Trophoblast cell (in vitro differentiated cells and primary cell): ENCODE data around the gene CDPF1.

Experiments
- DNase-seq, 2 donors: peaks; one replicate each; pipeline ENCODE4 v3.0.0-alpha.2; 2016
- H2AFZ ChIP-seq: 2 replicates; pipeline ENCODE4 v1.6.1; 2013; ENCODE audit warnings: low read length, moderate library complexity, mild to moderate bottlenecking; ENCODE audit not compliant: insufficient read depth, poor library complexity
- H2AK5ac ChIP-seq: 2 replicates; pipeline ENCODE4 v1.6.1; 2013; ENCODE audit warnings: mild to moderate bottlenecking, low read length
- H2BK120ac ChIP-seq: 2 replicates; pipeline ENCODE4 v1.6.1; 2013; ENCODE audit warnings: low read length, mild to moderate bottlenecking, moderate library complexity; ENCODE audit not compliant: insufficient read depth, poor library complexity
- H2BK12ac ChIP-seq: 2 replicates; pipeline ENCODE4 v1.6.1; 2013; ENCODE audit warnings: mild to moderate bottlenecking, low read length, moderate library complexity
- H2BK5ac ChIP-seq: 2 replicates; pipeline ENCODE4 v1.6.1; 2013; ENCODE audit warnings: low read length, low read depth, moderate library complexity, mild to moderate bottlenecking; ENCODE audit not compliant: poor library complexity
- H3K14ac ChIP-seq: 2 replicates; pipeline ENCODE4 v1.6.1; 2013; ENCODE audit warnings: mild to moderate bottlenecking, low read length
- H3K18ac ChIP-seq: 2 replicates; pipeline ENCODE4 v1.6.1; 2013; ENCODE audit warnings: mild to moderate bottlenecking, low read length
- H3K23ac ChIP-seq: 2 replicates; pipeline ENCODE4 v1.6.1; 2013; ENCODE audit warnings: low read length
- H3K27ac ChIP-seq: 2 replicates; pipeline ENCODE4 v1.5.1; 2013; ENCODE audit warnings: low read depth, mild to moderate bottlenecking, inconsistent platforms, low read length, moderate library complexity
- H3K27me3 ChIP-seq: 2 replicates; pipeline ENCODE4 v1.6.1; 2013; ENCODE audit warnings: inconsistent platforms, mild to moderate bottlenecking, low read length, moderate library complexity; ENCODE audit not compliant: insufficient read depth
- H3K36me3 ChIP-seq, 2 experiments: 1 replicate in 1 of 2; 2 replicates in 1 of 2; pipeline ENCODE4 v1.6.1; 2013; ENCODE audit warnings: low read length in 2 of 2, mild to moderate bottlenecking in 2 of 2, moderate library complexity in 1 of 2; ENCODE audit not compliant: insufficient read depth in 2 of 2, control insufficient read depth in 1 of 2
- H3K4ac ChIP-seq: 2 replicates; pipeline ENCODE4 v1.6.1; 2013; ENCODE audit warnings: low read depth, mild to moderate bottlenecking, low read length, moderate library complexity
- H3K4me1 ChIP-seq, 2 experiments: 1 replicate in 1 of 2; 2 replicates in 1 of 2; pipeline ENCODE4 v1.6.1; 2013; ENCODE audit warnings: low read length in 2 of 2, mild to moderate bottlenecking in 2 of 2, moderate library complexity in 1 of 2; ENCODE audit not compliant: insufficient read depth in 2 of 2, control insufficient read depth in 1 of 2
- H3K4me2 ChIP-seq: 2 replicates; pipeline ENCODE4 v1.6.1; 2013; ENCODE audit warnings: inconsistent platforms, mild to moderate bottlenecking, low read length, moderate library complexity
- H3K4me3 ChIP-seq: 2 replicates; pipeline ENCODE4 v1.5.1; 2013; ENCODE audit warnings: mild to moderate bottlenecking, low read depth, low read length, inconsistent platforms
- H3K79me1 ChIP-seq: one replicate; pipeline ENCODE4 v1.6.1; 2013; ENCODE audit warnings: low read length
- H3K79me2 ChIP-seq: 2 replicates; pipeline ENCODE4 v1.6.1; 2013; ENCODE audit warnings: low read length, mild to moderate bottlenecking; ENCODE audit not compliant: control insufficient read depth, insufficient read depth, poor library complexity
- H3K9ac ChIP-seq: 2 replicates; pipeline ENCODE4 v1.6.1; 2013; ENCODE audit warnings: mild to moderate bottlenecking, low read length
- H3K9me3 ChIP-seq: 2 replicates; pipeline ENCODE4 v1.6.1; 2013; ENCODE audit warnings: low read depth, mild to moderate bottlenecking, control low read depth, inconsistent platforms, low read length; ENCODE audit not compliant: insufficient read depth
- H4K12ac ChIP-seq: 2 replicates; pipeline ENCODE4 v1.6.1; 2013; ENCODE audit warnings: low read depth, mild to moderate bottlenecking, low read length, moderate library complexity
- H4K8ac ChIP-seq: 2 replicates; pipeline ENCODE4 v1.6.1; 2013; ENCODE audit warnings: low read depth, mild to moderate bottlenecking, low read length, moderate library complexity
- H4K91ac ChIP-seq: one replicate; pipeline ENCODE4 v1.6.1; 2013; ENCODE audit warnings: low read depth, mild to moderate bottlenecking, low read length, moderate library complexity
- WGBS: extraction: QIAGEN DNeasy Blood & Tissue Kit; methylation state at CpG from one replicate; pipeline ENCODE4 v1.1.7; 2013; ENCODE audit warnings: missing lambda C conversion rate; ENCODE audit not compliant: insufficient read length, insufficient coverage; ENCODE audit errors: extremely low coverage; 5-methylcytosine and 5-hydroxymethylcytosine counted together

The CDPF1 gene

GRCh38 chr22:46240907-46241306 is 9.2 kb downstream of the CDPF1 start:
- DNase-seq, result no peak
- H3K14ac ChIP-seq, result no peak overlapping the region
- H2AFZ ChIP-seq, result no peak overlapping the region
- no peak overlapping the region for H3K4ac ChIP-seq
- no peak overlapping the region for H2AK5ac ChIP-seq
- WGBS, result no CpG with 5 or more reads among the region's 7 CpGs
- no peaks in the 10 kb centered on the region for H3K79me1 ChIP-seq
- no peaks in the 10 kb centered on the region for H3K27me3 ChIP-seq
- H3K27ac ChIP-seq, result no peak overlapping the region
- no peak overlapping the region for H4K91ac ChIP-seq
- no peak overlapping the region for H4K8ac ChIP-seq
- H3K9ac ChIP-seq, result no peak overlapping the region
- H3K9me3 ChIP-seq, result no peaks in the 10 kb centered on the region
- peaks cover 4 to 5% of the 10 kb centered on the region in 2 experiments for H3K36me3 ChIP-seq
- no peak overlapping the region for H2BK5ac ChIP-seq
- H2BK12ac ChIP-seq, result no peak overlapping the region
- no peaks in the 10 kb centered on the region for H3K4me1 ChIP-seq
- no peak overlapping the region for H3K4me2 ChIP-seq
- H3K79me2 ChIP-seq, result no peaks in the 10 kb centered on the region
- H3K23ac ChIP-seq, result no peak overlapping the region
- no peak overlapping the region for H2BK120ac ChIP-seq
- no peak overlapping the region for H3K4me3 ChIP-seq
- no peak overlapping the region for H3K18ac ChIP-seq
- no peak overlapping the region for H4K12ac ChIP-seq

GRCh38 chr22:46240506-46240905 is 9.6 kb downstream of the CDPF1 start:
- H3K4me1 ChIP-seq, result no peaks in the 10 kb centered on the region
- H2BK120ac ChIP-seq, result no peak overlapping the region
- H3K36me3 ChIP-seq, result peaks cover 4 to 5% of the 10 kb centered on the region in 2 experiments
- no peak overlapping the region for H4K12ac ChIP-seq
- H2AFZ ChIP-seq, result no peak overlapping the region
- H2AK5ac ChIP-seq, result no peak overlapping the region
- H3K4me2 ChIP-seq, result no peak overlapping the region
- WGBS, result no CpG with 5 or more reads among the region's 6 CpGs
- no peak overlapping the region for H4K8ac ChIP-seq
- H3K14ac ChIP-seq, result no peak overlapping the region
- H3K79me2 ChIP-seq, result no peaks in the 10 kb centered on the region
- DNase-seq, result no peak
- H3K27ac ChIP-seq, result no peak overlapping the region
- no peak overlapping the region for H3K18ac ChIP-seq
- H3K79me1 ChIP-seq, result no peaks in the 10 kb centered on the region
- no peak overlapping the region for H2BK12ac ChIP-seq
- H4K91ac ChIP-seq, result no peak overlapping the region
- no peak overlapping the region for H3K9ac ChIP-seq
- H3K4ac ChIP-seq, result no peak overlapping the region
- no peak overlapping the region for H3K23ac ChIP-seq
- no peak overlapping the region for H2BK5ac ChIP-seq
- H3K9me3 ChIP-seq, result no peaks in the 10 kb centered on the region
- H3K4me3 ChIP-seq, result no peak overlapping the region
- no peaks in the 10 kb centered on the region for H3K27me3 ChIP-seq

- H4K12ac ChIP-seq, result no peak overlapping the region
- H3K4me1 ChIP-seq, result no peaks in the 10 kb centered on the region
- no peak overlapping the region for H2AFZ ChIP-seq
- H3K79me1 ChIP-seq, result no peaks in the 10 kb centered on the region
- no CpG with 5 or more reads among the region's 2 CpGs for WGBS
- peaks cover 5 to 6% of the 10 kb centered on the region in 2 experiments for H3K36me3 ChIP-seq
- H2AK5ac ChIP-seq, result no peak overlapping the region
- no peak overlapping the region for H3K18ac ChIP-seq
- H3K23ac ChIP-seq, result no peak overlapping the region
- no peak overlapping the region for H2BK5ac ChIP-seq
- no peak overlapping the region for H3K9ac ChIP-seq
- no peak overlapping the region for H3K27ac ChIP-seq
- no peak overlapping the region for H2BK120ac ChIP-seq
- H3K4me2 ChIP-seq, result no peak overlapping the region
- H2BK12ac ChIP-seq, result no peak overlapping the region
- no peak overlapping the region for H3K14ac ChIP-seq
- no peak for DNase-seq
- H3K4ac ChIP-seq, result no peak overlapping the region
- H4K91ac ChIP-seq, result no peak overlapping the region
- H3K9me3 ChIP-seq, result no peaks in the 10 kb centered on the region
- H3K4me3 ChIP-seq, result no peak overlapping the region
- H3K79me2 ChIP-seq, result no peaks in the 10 kb centered on the region
- H3K27me3 ChIP-seq, result no peaks in the 10 kb centered on the region
- no peak overlapping the region for H4K8ac ChIP-seq
These were observed 10.0 kb downstream of the CDPF1 start for GRCh38 chr22:46240073-46240472.

- Histone ChIP-seq H4K8ac (no peak overlapping the region), H2BK12ac (no peak overlapping the region), H3K36me3 (peaks cover under 1 to 2% of the 10 kb centered on the region in 2 experiments), H2BK5ac (no peak overlapping the region), H3K4me3 (no peak overlapping the region), H3K79me1 (no peaks in the 10 kb centered on the region), H3K23ac (no peak overlapping the region), H3K9me3 (no peaks in the 10 kb centered on the region), H4K12ac (no peak overlapping the region), H3K18ac (no peak overlapping the region), H3K4me1 (no peaks in the 10 kb centered on the region), H3K27ac (no peak overlapping the region), H3K27me3 (no peaks in the 10 kb centered on the region), H3K4ac (no peak overlapping the region), H2AK5ac (no peak overlapping the region), H3K9ac (no peak overlapping the region), H2AFZ (no peak overlapping the region), H4K91ac (no peak overlapping the region), H3K14ac (no peak overlapping the region), H3K4me2 (no peak overlapping the region), H3K79me2 (no peaks in the 10 kb centered on the region), H2BK120ac (no peak overlapping the region)
- no peak for DNase-seq
- no CpG with 5 or more reads among the region's 20 CpGs for WGBS
These were observed 10.6 kb downstream of the CDPF1 start for GRCh38 chr22:46239261-46240048.
